ENCODE measurements around the gene SLC35B4. TPM values are rescaled to one million over a fixed set of nuclear protein-coding genes. Genes with fewer than 3 reads are reported as not detected.
"Not testable (repeated sequence)": the region's sequence is repeated elsewhere in the genome, so short reads cannot be mapped to it uniquely, and the experiment has no call there.

Gene SLC35B4
- total RNA-seq, 1 donor from 2014 or later = 10.7 TPM

- no peak for DNase-seq (ENCODE audit: low spot score)
These were observed 16.2 kb upstream of the SLC35B4 start for GRCh38 chr7:134332892-134333291.

- DNase-seq (ENCODE audit: low spot score) = no peak
These were observed 14.7 kb upstream of the SLC35B4 start for GRCh38 chr7:134331393-134331792.

- DNase-seq (ENCODE audit: low spot score) = no peak
These were observed 14.2 kb upstream of the SLC35B4 start for GRCh38 chr7:134330974-134331373.

GRCh38 chr7:134329614-134330346 lies 13.1 kb upstream of the SLC35B4 start:
- no peak for DNase-seq (ENCODE audit: low spot score)

- no peak for DNase-seq (ENCODE audit: low spot score)
These were observed 12.2 kb upstream of the SLC35B4 start for GRCh38 chr7:134328900-134329299.

GRCh38 chr7:134327896-134328295 lies 11.2 kb upstream of the SLC35B4 start:
- DNase-seq (ENCODE audit: low spot score) = peak; percentile 15

GRCh38 chr7:134324107-134324506 lies 7.4 kb upstream of the SLC35B4 start:
- no peak for DNase-seq (ENCODE audit: low spot score)

- no peak for DNase-seq (ENCODE audit: low spot score)
These were observed 3.5 kb upstream of the SLC35B4 start for GRCh38 chr7:134320201-134320600.

- DNase-seq (ENCODE audit: low spot score) = no peak
These were observed 1.7 kb upstream of the SLC35B4 start for GRCh38 chr7:134318443-134318842.

GRCh38 chr7:134317434-134317833 lies 704 bp upstream of the SLC35B4 start:
- no peak for DNase-seq (ENCODE audit: low spot score)

- DNase-seq (ENCODE audit: low spot score) = peak; percentile 10
These were observed 821 bp downstream of the SLC35B4 start for GRCh38 chr7:134315679-134316538.

GRCh38 chr7:134313543-134313942 lies 3.2 kb downstream of the SLC35B4 start:
- no peak for DNase-seq (ENCODE audit: low spot score)

GRCh38 chr7:134312717-134313116 lies 4.0 kb downstream of the SLC35B4 start:
- DNase-seq (ENCODE audit: low spot score) = no peak

GRCh38 chr7:134311807-134312206 lies 4.9 kb downstream of the SLC35B4 start:
- DNase-seq (ENCODE audit: low spot score) = no peak

- no peak for DNase-seq (ENCODE audit: low spot score)
These were observed 8.2 kb downstream of the SLC35B4 start for GRCh38 chr7:134308548-134308947.

- DNase-seq (ENCODE audit: low spot score) = no peak
These were observed 9.4 kb downstream of the SLC35B4 start for GRCh38 chr7:134307320-134307719.

GRCh38 chr7:134302120-134302519 lies 14.6 kb downstream of the SLC35B4 start:
- no peak for DNase-seq (ENCODE audit: low spot score)

- DNase-seq (ENCODE audit: low spot score) = no peak
These were observed 15.1 kb downstream of the SLC35B4 start for GRCh38 chr7:134301592-134301991.

- DNase-seq (ENCODE audit: low spot score) = no peak
These were observed 15.7 kb downstream of the SLC35B4 start for GRCh38 chr7:134300988-134301387.

- DNase-seq (ENCODE audit: low spot score) = peak; percentile 65
These were observed 17.6 kb downstream of the SLC35B4 start for GRCh38 chr7:134298902-134299683.

GRCh38 chr7:134297489-134297888 lies 19.2 kb downstream of the SLC35B4 start:
- no peak for DNase-seq (ENCODE audit: low spot score)

GRCh38 chr7:134295982-134296381 lies 20.7 kb downstream of the SLC35B4 start:
- DNase-seq (ENCODE audit: low spot score) = not testable (repeated sequence)
